IMR-90 (cell line): ENCODE data around the gene ZNF423.

Experiments
- CEBPB ChIP-seq: IDR thresholded peaks from 2 replicates; pipeline ENCODE4 v1.6.1; 2012; ENCODE audit warnings: low read depth, low read length, improper control_type of control experiment
- CTCF ChIP-seq: conservative IDR thresholded peaks from 2 replicates; pipeline ENCODE4 v1.5.1; 2012; ENCODE audit warnings: mild to moderate bottlenecking, low read depth, low read length, improper control_type of control experiment
- MXI1 ChIP-seq: IDR thresholded peaks from 2 replicates; pipeline ENCODE4 v1.6.1; 2012; ENCODE audit warnings: low read depth, mild to moderate bottlenecking, low read length, moderate library complexity, borderline replicate concordance
- POLR2A ChIP-seq: IDR thresholded peaks from 2 replicates; pipeline ENCODE4 v1.6.1; 2012; ENCODE audit warnings: mild to moderate bottlenecking, low read depth, low read length
- RCOR1 ChIP-seq: IDR thresholded peaks from 2 replicates; pipeline ENCODE4 v1.6.1; 2012; ENCODE audit warnings: mild to moderate bottlenecking, low read length, improper control_type of control experiment; ENCODE audit not compliant: insufficient replicate concordance
- SMC3 ChIP-seq: fragments of 150-350 bp; IDR thresholded peaks from 2 replicates; pipeline ENCODE4 v1.6.1; 2016; ENCODE audit warnings: low read depth, mild to moderate bottlenecking, antibody characterized with exemption, low read length, moderate library complexity

- TF ChIP-seq CTCF (no peak), POLR2A (no peak), RCOR1 (no peak), MXI1 (no peak), CEBPB (no peak), SMC3 (no peak)
Measured at GRCh38 chr16:49510654-49511305, 345.1 kb downstream of the ZNF423 start.
